ENCODE data around the gene MAGIX.
A peak's percentile ranks its signal among the peaks of the same experiment; 100 is the strongest.

The MAGIX gene

GRCh38 chrX:49165901-49166881 is 3.6 kb downstream of the MAGIX start (continued):
- TF ChIP-seq ZNF121 (tag by site-specific recombination; IDR thresholded peaks at IDR 0.05): peak; percentile 96
- TF ChIP-seq TRIM28 (IDR thresholded peaks at IDR 0.05; ENCODE audit: borderline replicate concordance, low read length): no peak
- no peak for TF ChIP-seq ZNF837 (tag by site-specific recombination; IDR thresholded peaks at IDR 0.05)
- TF ChIP-seq KLF16 (tag by site-specific recombination; IDR thresholded peaks at IDR 0.05): peak; percentile 88
- TF ChIP-seq KLF1 (tag by site-specific recombination; IDR thresholded peaks at IDR 0.05): peak; percentile 81
- no peak for TF ChIP-seq ZNF350 (tag by site-specific recombination; IDR thresholded peaks at IDR 0.05)
- TF ChIP-seq ZNF529 (tag by site-specific recombination; IDR thresholded peaks at IDR 0.05; ENCODE audit: insufficient replicate concordance): no peak
- peak; percentile 27; the same call in 1 of the 2 replicates for TF ChIP-seq ZBTB7A (tag by site-specific recombination; IDR thresholded peaks at IDR 0.05; ENCODE audit: low read depth)
- peak; percentile 70; the same call in 1 of the 2 replicates for TF ChIP-seq ZNF660 (tag by site-specific recombination; IDR thresholded peaks at IDR 0.05)
- no peak for TF ChIP-seq ZNF169 (tag by site-specific recombination; IDR thresholded peaks at IDR 0.05)
- TF ChIP-seq ZNF768 (tag by site-specific recombination; IDR thresholded peaks at IDR 0.05): no peak
- TF ChIP-seq ZFP3 (tag by site-specific recombination; IDR thresholded peaks at IDR 0.05; ENCODE audit: low read depth): no peak
- TF ChIP-seq ZNF692 (tag by site-specific recombination; IDR thresholded peaks at IDR 0.05): peak; percentile 89
- TF ChIP-seq ZBTB21 (tag by site-specific recombination; IDR thresholded peaks at IDR 0.05): no peak
- TF ChIP-seq ZBTB1 (tag by site-specific recombination; IDR thresholded peaks at IDR 0.05): no peak
- peak; percentile 97 for TF ChIP-seq ZBTB8A (tag by site-specific recombination; IDR thresholded peaks at IDR 0.05)
- TF ChIP-seq ZNF548 (tag by site-specific recombination; IDR thresholded peaks at IDR 0.05): no peak
- TF ChIP-seq KLF17 (tag by site-specific recombination; IDR thresholded peaks at IDR 0.05): peak; percentile 88
- TF ChIP-seq SALL2 (tag by site-specific recombination; IDR thresholded peaks at IDR 0.05; ENCODE audit: borderline replicate concordance): no peak
- TF ChIP-seq INSM2 (tag by site-specific recombination; IDR thresholded peaks at IDR 0.05): peak; percentile 51; the same call in 1 of the 2 replicates
- TF ChIP-seq ZNF214 (tag by site-specific recombination; IDR thresholded peaks at IDR 0.05; ENCODE audit: borderline replicate concordance): no peak
- TF ChIP-seq ZIC2 (tag by site-specific recombination; IDR thresholded peaks at IDR 0.05): peak; percentile 89
- TF ChIP-seq ZNF146 (tag by site-specific recombination; IDR thresholded peaks at IDR 0.05): no peak
- TF ChIP-seq PRDM6 (tag by site-specific recombination; IDR thresholded peaks at IDR 0.05): no peak
- TF ChIP-seq ZSCAN5A (tag by site-specific recombination; IDR thresholded peaks at IDR 0.05): 0 out of 2 replicates have a peak, but pooled peaks have one; percentile 55
- peak; percentile 98 for TF ChIP-seq GLIS2 (tag by site-specific recombination; IDR thresholded peaks at IDR 0.05)

Measured in HEK293 (cell line).